Tibial nerve (tissue), 4 donors: ENCODE data around the gene MRPL34. TPM values are rescaled to one million over a fixed set of nuclear protein-coding genes. Genes with fewer than 3 reads are reported as not detected.

ENCODE experiments used
- DNase-seq, 2 donors: peaks; one replicate each; pipeline ENCODE4 v3.0.0-alpha.2; 2019; ENCODE audit warnings: low spot score in 2 of 2
- H3K27ac ChIP-seq, 4 donors: fragments of 200-600 bp; sonication (generic) in 3 of 4; one replicate each; pipeline ENCODE4 v1.5.1; 2017 to 2019; ENCODE audit warnings: mild to moderate bottlenecking in 1 of 4
- H3K27me3 ChIP-seq, 2 donors: fragments of 200-600 bp; sonication (generic) in 1 of 2; one replicate each; pipeline versions ENCODE4 v1.5.1 to v1.6.0; 2017 to 2019
- H3K36me3 ChIP-seq, 3 donors: fragments of 200-600 bp; sonication (generic); one replicate each; pipeline ENCODE4 v1.5.1; 2018 to 2019
- H3K4me1 ChIP-seq, 4 donors: fragments of 200-600 bp; sonication (generic) in 3 of 4; one replicate each; pipeline ENCODE4 v1.5.1; 2017 to 2019
- H3K4me3 ChIP-seq, 4 donors: fragments of 200-600 bp; sonication (generic) in 3 of 4; one replicate each; pipeline ENCODE4 v1.5.1; 2017 to 2019; ENCODE audit warnings: mild to moderate bottlenecking in 1 of 4, moderate library complexity in 1 of 4
- H3K9me3 ChIP-seq, 4 donors: fragments of 200-600 bp; sonication (generic) in 3 of 4; one replicate each; pipeline ENCODE4 v1.5.1; 2017 to 2019
- EP300 ChIP-seq, 2 donors: sonication (generic); formaldehyde crosslinking; IDR thresholded peaks; one replicate each; pipeline ENCODE4 v1.6.1; 2017; ENCODE audit warnings: antibody characterized with exemption in 2 of 2, mild to moderate bottlenecking in 1 of 2
- POLR2A ChIP-seq, 2 donors: fragments of 450-650 bp; IDR thresholded peaks; one replicate each; pipeline ENCODE4 v1.6.1; 2017; ENCODE audit warnings: antibody characterized with exemption in 2 of 2, mild to moderate bottlenecking in 2 of 2, moderate library complexity in 2 of 2
- WGBS, 2 donors: methylation state at CpG; one replicate each; pipeline ENCODE4 v1.1.5; 2018; 5-methylcytosine and 5-hydroxymethylcytosine counted together
- total RNA-seq, 4 donors: library from RNA; depleted of rRNA; stranded (reverse); fragments of >200 nt; gene quantifications; one replicate each; pipeline ENCODE4 v1.1.0, GENCODE V29; 2016
- TF ChIP-seq, protein P1 (sequence below), 5 experiments: fragments of 200-600 bp in 3 of 5; fragments of 450-650 bp in 2 of 5; sonication (generic) in 3 of 5; IDR thresholded peaks; one replicate each; pipeline ENCODE4 v1.5.1; 2016 to 2019; ENCODE audit warnings: antibody characterized with exemption in 5 of 5, mild to moderate bottlenecking in 3 of 5, moderate library complexity in 2 of 5

The MRPL34 gene
- total RNA-seq, 4 donors from 2014 or later: 143 to 187 (median 175) TPM

GRCh38 chr19:17347361-17347760 is 41.7 kb downstream of the MRPL34 start:
- Histone ChIP-seq H3K27me3 (peaks cover 0 to 17% of the 10 kb centered on the region in 2 donors), H3K4me1 (peaks cover 0 to 34% (median 3%) of the 10 kb centered on the region in 4 donors), H3K36me3 (peaks cover 0 to 13% (median 0%) of the 10 kb centered on the region in 3 donors), H3K9me3 (no peaks in the 10 kb centered on the region), H3K27ac (peak overlapping the region in 3 of 4 donors; percentile 20 to 78 (median 69)), H3K4me3 (no peak overlapping the region)
- no peak for DNase-seq
- whole genome bisulfite sequencing, 2 donors: 19 to 20% methylated on average over 6 of the region's 6 CpGs
- peak in 1 of 2 donors; percentile 30 for TF ChIP-seq EP300 (IDR thresholded peaks at IDR 0.05)
- TF ChIP-seq, protein P1, sequence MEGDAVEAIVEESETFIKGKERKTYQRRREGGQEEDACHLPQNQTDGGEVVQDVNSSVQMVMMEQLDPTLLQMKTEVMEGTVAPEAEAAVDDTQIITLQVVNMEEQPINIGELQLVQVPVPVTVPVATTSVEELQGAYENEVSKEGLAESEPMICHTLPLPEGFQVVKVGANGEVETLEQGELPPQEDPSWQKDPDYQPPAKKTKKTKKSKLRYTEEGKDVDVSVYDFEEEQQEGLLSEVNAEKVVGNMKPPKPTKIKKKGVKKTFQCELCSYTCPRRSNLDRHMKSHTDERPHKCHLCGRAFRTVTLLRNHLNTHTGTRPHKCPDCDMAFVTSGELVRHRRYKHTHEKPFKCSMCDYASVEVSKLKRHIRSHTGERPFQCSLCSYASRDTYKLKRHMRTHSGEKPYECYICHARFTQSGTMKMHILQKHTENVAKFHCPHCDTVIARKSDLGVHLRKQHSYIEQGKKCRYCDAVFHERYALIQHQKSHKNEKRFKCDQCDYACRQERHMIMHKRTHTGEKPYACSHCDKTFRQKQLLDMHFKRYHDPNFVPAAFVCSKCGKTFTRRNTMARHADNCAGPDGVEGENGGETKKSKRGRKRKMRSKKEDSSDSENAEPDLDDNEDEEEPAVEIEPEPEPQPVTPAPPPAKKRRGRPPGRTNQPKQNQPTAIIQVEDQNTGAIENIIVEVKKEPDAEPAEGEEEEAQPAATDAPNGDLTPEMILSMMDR (IDR thresholded peaks at IDR 0.05): no peak

GRCh38 chr19:17347877-17348276 is 42.2 kb downstream of the MRPL34 start:
- no peak for DNase-seq
- Histone ChIP-seq H3K4me1 (peaks cover 0 to 34% (median 3%) of the 10 kb centered on the region in 4 donors), H3K36me3 (peaks cover 0 to 9% (median 0%) of the 10 kb centered on the region in 3 donors), H3K4me3 (no peak overlapping the region), H3K27ac (peak overlapping the region in 3 of 4 donors; percentile 20 to 78 (median 69)), H3K9me3 (no peaks in the 10 kb centered on the region), H3K27me3 (peaks cover 0 to 17% of the 10 kb centered on the region in 2 donors)
- 59 to 73% methylated on average over 2 of the region's 2 CpGs for WGBS, 2 donors
- TF ChIP-seq, protein P1 (IDR thresholded peaks at IDR 0.05): no peak
- no peak for TF ChIP-seq EP300 (IDR thresholded peaks at IDR 0.05)
- TF ChIP-seq POLR2A (IDR thresholded peaks at IDR 0.05): no peak

- Histone ChIP-seq H3K9me3 (no peaks in the 10 kb centered on the region), H3K27ac (peak overlapping the region in 3 of 4 donors; percentile 26 to 78 (median 57)), H3K27me3 (peaks cover 0 to 17% of the 10 kb centered on the region in 2 donors), H3K36me3 (peaks cover 0 to 4% (median 0%) of the 10 kb centered on the region in 3 donors), H3K4me3 (no peak overlapping the region), H3K4me1 (peaks cover 0 to 34% (median 3%) of the 10 kb centered on the region in 4 donors)
- WGBS, 2 donors: 3 to 4% methylated on average over 12 of the region's 12 CpGs
- DNase-seq: peak in 1 of 2 donors; percentile 45
- TF ChIP-seq, protein P1 (IDR thresholded peaks at IDR 0.05): no peak
- no peak for TF ChIP-seq POLR2A (IDR thresholded peaks at IDR 0.05)
- peak in 1 of 2 donors; percentile 66 for TF ChIP-seq EP300 (IDR thresholded peaks at IDR 0.05)
Measured at GRCh38 chr19:17348700-17349099, 43.0 kb downstream of the MRPL34 start.

- WGBS, 2 donors: 92 to 94% methylated on average over 39 to 45 of the region's 45 CpGs
- H3K9me3 ChIP-seq: no peaks in the 10 kb centered on the region
- H3K27me3 ChIP-seq: peaks cover 0 to 17% of the 10 kb centered on the region in 2 donors
- no peaks in the 10 kb centered on the region for H3K36me3 ChIP-seq
- peaks cover 0 to 24% (median 3%) of the 10 kb centered on the region in 4 donors for H3K4me1 ChIP-seq
- H3K27ac ChIP-seq: no peak overlapping the region
- TF ChIP-seq POLR2A (IDR thresholded peaks at IDR 0.05) (no peak), EP300 (IDR thresholded peaks at IDR 0.05) (no peak)
- TF ChIP-seq, protein P1 (IDR thresholded peaks at IDR 0.05): no peak
- no peak overlapping the region for H3K4me3 ChIP-seq
- no peak for DNase-seq
Measured at GRCh38 chr19:17351815-17352435, 46.3 kb downstream of the MRPL34 start.

GRCh38 chr19:17352608-17353280 is 47.1 kb downstream of the MRPL34 start:
- Histone ChIP-seq H3K9me3 (no peaks in the 10 kb centered on the region), H3K4me3 (no peak overlapping the region), H3K4me1 (peaks cover 0 to 16% (median 3%) of the 10 kb centered on the region in 4 donors), H3K36me3 (no peaks in the 10 kb centered on the region), H3K27ac (no peak overlapping the region), H3K27me3 (peaks cover 0 to 17% of the 10 kb centered on the region in 2 donors)
- no peak for DNase-seq
- WGBS, 2 donors: 25 to 46% methylated on average over 14 of the region's 14 CpGs
- peak in 1 of 2 donors; percentile 57 for TF ChIP-seq EP300 (IDR thresholded peaks at IDR 0.05)
- TF ChIP-seq, protein P1 (IDR thresholded peaks at IDR 0.05): no peak
- no peak for TF ChIP-seq POLR2A (IDR thresholded peaks at IDR 0.05)
